HEK293 (cell line): ENCODE data around the gene FTH1.

Experiments used
- CTCF ChIA-PET: fragments of 350-600 bp; formaldehyde crosslinking; extraction: SDS; loops from one replicate; lab custom pipeline; 2021; ENCODE audit warnings: antibody characterized with exemption; lab: Yijun Ruan, JAX
- POLR2A ChIA-PET: fragments of 300-600 bp; formaldehyde crosslinking; extraction: SDS; loops from one replicate; lab custom pipeline; 2020; ENCODE audit warnings: antibody characterized with exemption, inconsistent platforms; lab: Yijun Ruan, JAX
- H3K27ac ChIP-seq: fragments of 200-500 bp; sonication (Bioruptor generic); 2 replicates; pipeline ENCODE4 v1.5.1; 2014; ENCODE audit warnings: low read depth, low read length, control low read depth, inconsistent platforms; ENCODE audit errors: extremely low read depth
- H3K36me3 ChIP-seq, 2 experiments: fragments of 200-500 bp in 1 of 2; sonication (Bioruptor generic) in 1 of 2; 1 replicate in 1 of 2; 2 replicates in 1 of 2; pipeline ENCODE4 v1.5.1; 2014 to 2017; ENCODE audit warnings: inconsistent platforms in 2 of 2, low read length in 2 of 2; ENCODE audit not compliant: control insufficient read depth in 2 of 2, insufficient read depth in 1 of 2
- H3K4me1 ChIP-seq: fragments of 200-500 bp; sonication (Bioruptor generic); 2 replicates; pipeline ENCODE4 v1.5.1; 2014; ENCODE audit warnings: mild to moderate bottlenecking, low read length, inconsistent platforms; ENCODE audit not compliant: control insufficient read depth, insufficient read depth
- H3K4me3 ChIP-seq: 2 replicates; pipeline ENCODE4 v1.5.1; 2011; ENCODE audit warnings: low read depth, mild to moderate bottlenecking, control low read depth, low read length, moderate library complexity
- H3K9me3 ChIP-seq: fragments of 200-500 bp; sonication (Bioruptor generic); 2 replicates; pipeline ENCODE4 v1.5.1; 2014; ENCODE audit warnings: low read depth, low read length, inconsistent platforms; ENCODE audit not compliant: control insufficient read depth, insufficient read depth
- EGR2 ChIP-seq: fragments of 450-650 bp; formaldehyde crosslinking; IDR thresholded peaks from 2 replicates; pipeline ENCODE4 v1.5.1; 2016; ENCODE audit warnings: low read depth, missing biosample characterization, missing genetic modification characterization
- PATZ1 ChIP-seq: fragments of 450-650 bp; formaldehyde crosslinking; IDR thresholded peaks from 2 replicates; pipeline ENCODE4 v1.5.1; 2016; ENCODE audit warnings: missing biosample characterization, missing genetic modification characterization
- SCRT1 ChIP-seq: fragments of 450-650 bp; formaldehyde crosslinking; IDR thresholded peaks from 2 replicates; pipeline ENCODE4 v1.5.1; 2016; ENCODE audit warnings: missing biosample characterization, missing genetic modification characterization, borderline replicate concordance
- TCF7L2 ChIP-seq: IDR thresholded peaks from 2 replicates; pipeline ENCODE4 v1.6.1; 2011; ENCODE audit warnings: low read depth, mild to moderate bottlenecking, inconsistent platforms, low read length, moderate library complexity, borderline replicate concordance
- ZBTB17 ChIP-seq: fragments of 450-650 bp; formaldehyde crosslinking; IDR thresholded peaks from 2 replicates; pipeline ENCODE4 v1.5.1; 2016; ENCODE audit warnings: missing biosample characterization, missing genetic modification characterization
- ZBTB8A ChIP-seq: fragments of 450-650 bp; formaldehyde crosslinking; IDR thresholded peaks from 2 replicates; pipeline ENCODE4 v1.5.1; 2016; ENCODE audit warnings: missing biosample characterization, missing genetic modification characterization
- ZFHX2 ChIP-seq: fragments of 450-650 bp; formaldehyde crosslinking; conservative IDR thresholded peaks from 2 replicates; pipeline ENCODE4 v1.5.1; 2016; ENCODE audit warnings: missing biosample characterization, missing genetic modification characterization
- ZFP3 ChIP-seq: fragments of 450-650 bp; formaldehyde crosslinking; IDR thresholded peaks from 2 replicates; pipeline ENCODE4 v1.5.1; 2016; ENCODE audit warnings: low read depth, missing biosample characterization, missing genetic modification characterization
- ZIC2 ChIP-seq: fragments of 450-650 bp; formaldehyde crosslinking; IDR thresholded peaks from 2 replicates; pipeline ENCODE4 v1.5.1; 2016; ENCODE audit warnings: missing biosample characterization, missing genetic modification characterization
- ZNF133 ChIP-seq: fragments of 450-650 bp; formaldehyde crosslinking; IDR thresholded peaks from 2 replicates; pipeline ENCODE4 v1.5.1; 2016; ENCODE audit warnings: missing biosample characterization, missing genetic modification characterization
- ZNF16 ChIP-seq: fragments of 450-650 bp; formaldehyde crosslinking; IDR thresholded peaks from 2 replicates; pipeline ENCODE4 v1.5.1; 2016; ENCODE audit warnings: low read depth, missing biosample characterization, missing genetic modification characterization
- ZNF169 ChIP-seq: fragments of 450-650 bp; formaldehyde crosslinking; IDR thresholded peaks from 2 replicates; pipeline ENCODE4 v1.5.1; 2016; ENCODE audit warnings: missing biosample characterization, missing genetic modification characterization
- ZNF404 ChIP-seq: fragments of 450-650 bp; formaldehyde crosslinking; IDR thresholded peaks from 2 replicates; pipeline ENCODE4 v1.5.1; 2017; ENCODE audit warnings: missing biosample characterization, missing genetic modification characterization
- ZNF555 ChIP-seq: fragments of 450-650 bp; formaldehyde crosslinking; conservative IDR thresholded peaks from 2 replicates; pipeline ENCODE4 v1.5.1; 2017; ENCODE audit warnings: missing biosample characterization, mild to moderate bottlenecking, missing genetic modification characterization, inconsistent platforms
- ZNF692 ChIP-seq: fragments of 450-650 bp; formaldehyde crosslinking; IDR thresholded peaks from 2 replicates; pipeline ENCODE4 v1.5.1; 2016; ENCODE audit warnings: missing biosample characterization, missing genetic modification characterization
- ZNF837 ChIP-seq: fragments of 450-650 bp; formaldehyde crosslinking; IDR thresholded peaks from 2 replicates; pipeline ENCODE4 v1.5.1; 2016; ENCODE audit warnings: missing biosample characterization, missing genetic modification characterization
- ZSCAN16 ChIP-seq: fragments of 450-650 bp; formaldehyde crosslinking; IDR thresholded peaks from 2 replicates; pipeline ENCODE4 v1.5.1; 2016; ENCODE audit warnings: missing biosample characterization, missing genetic modification characterization
- ZSCAN5A ChIP-seq: fragments of 450-650 bp; formaldehyde crosslinking; IDR thresholded peaks from 2 replicates; pipeline ENCODE4 v1.5.1; 2016; ENCODE audit warnings: missing biosample characterization, missing genetic modification characterization

Gene FTH1

GRCh38 chr11:61946894-61947293 lies 20.5 kb downstream of the FTH1 start:
- TF ChIP-seq ZNF555 (tag by site-specific recombination) (no peak), EGR2 (tag by site-specific recombination) (peak; percentile 11; the same call in 1 of the 2 replicates), SCRT1 (no peak), ZNF133 (tag by site-specific recombination) (no peak), ZFP3 (peak; percentile 90), ZFHX2 (tag by site-specific recombination) (peak; percentile 52)
- H3K4me3 ChIP-seq = no peak overlapping the region
- CTCF ChIA-PET = interaction anchor here (0.5 to 7.6 kb wide), 44 partner anchors 10 to 275 kb away, joined by 3 to 329 read pairs (median 5); partner anchors contain the start of genes FADS3, FEN1, FTH1 and TMEM258
- POLR2A ChIA-PET = interaction anchor here (0.7 to 1.4 kb wide), 4 partner anchors 13 to 135 kb away, joined by 3 to 7 read pairs (median 4); no protein-coding TSS in a partner anchor
- H3K27ac ChIP-seq = no peak overlapping the region
- no peaks in the 10 kb centered on the region for H3K36me3 ChIP-seq
- peaks cover 3% of the 10 kb centered on the region; the same call in 1 of the 2 replicates for H3K4me1 ChIP-seq
- no peaks in the 10 kb centered on the region for H3K9me3 ChIP-seq

- CTCF ChIA-PET = interaction anchor here (0.8 to 7.6 kb wide), 7 partner anchors 31 to 163 kb away, joined by 3 to 329 read pairs (median 12); partner anchors contain the start of gene FADS3
Measured at GRCh38 chr11:61945191-61945590, 22.2 kb downstream of the FTH1 start.

More at GRCh38 chr11:61945191-61945590, 22.2 kb downstream of the FTH1 start:
- no peak overlapping the region for H3K4me3 ChIP-seq
- POLR2A ChIA-PET = no interaction called here
- no peaks in the 10 kb centered on the region for H3K36me3 ChIP-seq
- H3K27ac ChIP-seq = no peak overlapping the region
- no peak for TF ChIP-seq ZIC2 (tag by site-specific recombination)
- no peak for TF ChIP-seq ZNF837
- TF ChIP-seq ZSCAN5A (tag by site-specific recombination) = no peak
- no peak for TF ChIP-seq PATZ1 (tag by site-specific recombination)
- no peak for TF ChIP-seq ZBTB17 (tag by site-specific recombination)
- no peak for TF ChIP-seq ZNF404 (tag by site-specific recombination)
- no peak for TF ChIP-seq TCF7L2
- TF ChIP-seq ZNF692 = no peak
- TF ChIP-seq ZNF16 = no peak
- no peak for TF ChIP-seq ZSCAN16
- TF ChIP-seq ZBTB8A (tag by site-specific recombination) = no peak
- TF ChIP-seq ZNF169 (tag by site-specific recombination) = no peak
- TF ChIP-seq, all 188 proteins: peak for 0
- peaks cover 3% of the 10 kb centered on the region; the same call in 1 of the 2 replicates for H3K4me1 ChIP-seq
- H3K9me3 ChIP-seq = no peaks in the 10 kb centered on the region
